GM19372 (cell line): ENCODE results near the gene DEGS1.

ENCODE experiments used
- ATAC-seq: cut with Tn5 transposase; IDR thresholded peaks from one replicate; pipeline ENCODE4 v1.9.1; 2021; ENCODE audit warnings: mild to moderate bottlenecking, low read depth, moderate library complexity; ENCODE audit not compliant: unreplicated experiment

Gene DEGS1

DNA sequence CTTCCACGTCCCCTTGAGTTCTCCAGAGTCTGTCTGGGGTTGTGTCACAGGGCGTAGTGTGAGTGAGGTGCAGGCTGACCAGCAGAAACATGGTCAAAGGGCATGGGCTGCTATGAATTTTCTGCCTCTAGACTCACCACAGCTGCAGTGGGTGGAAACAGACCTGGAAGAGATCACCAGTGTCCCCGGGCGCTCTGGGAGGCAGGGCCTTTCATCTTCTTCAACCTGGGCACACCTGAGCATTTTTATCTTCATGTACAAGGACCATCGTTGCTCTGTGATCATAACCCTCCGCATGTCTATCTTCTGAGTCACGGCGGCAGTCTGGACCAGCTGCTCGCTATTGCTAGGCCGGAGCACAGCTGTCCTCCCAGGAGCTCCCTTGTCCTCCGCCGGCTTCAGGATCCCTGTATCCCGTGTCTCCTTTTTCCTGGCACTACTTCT lies 29.6 kb downstream of the DEGS1 start:
- no peak for ATAC-seq

DNA sequence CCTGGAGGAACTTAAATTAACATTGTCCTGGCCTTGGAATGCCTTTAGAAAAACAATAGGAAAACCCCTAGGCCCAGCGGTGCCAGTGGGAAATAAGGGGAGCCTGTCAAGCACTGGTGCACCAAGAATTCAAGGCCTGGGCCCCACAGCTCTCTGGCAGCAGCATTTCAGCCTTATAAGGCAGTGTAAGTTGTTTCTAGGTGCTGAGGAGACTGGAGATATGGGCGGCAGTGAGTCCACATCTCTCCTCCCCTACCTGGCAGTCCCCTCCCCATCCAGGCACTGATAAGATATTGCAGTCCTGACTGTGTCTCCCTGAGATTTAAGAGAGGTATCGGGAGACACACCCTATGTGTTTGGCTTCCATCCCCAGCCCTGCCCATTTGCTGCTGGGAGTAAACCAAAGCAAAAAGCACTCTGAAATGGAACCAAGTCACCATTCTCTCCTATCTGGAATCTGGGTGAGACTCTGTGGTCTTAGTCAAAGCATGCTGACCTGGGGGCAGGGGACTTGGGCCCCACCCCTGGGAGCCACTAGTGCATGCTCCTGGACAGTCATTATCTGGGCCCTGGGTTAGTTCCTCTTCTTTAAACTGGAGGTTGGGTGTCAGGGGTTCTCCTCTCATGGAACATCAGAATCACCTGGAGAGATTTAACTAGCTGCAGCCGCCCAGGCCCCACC lies 30.5 kb downstream of the DEGS1 start:
- ATAC-seq, result no peak

DNA sequence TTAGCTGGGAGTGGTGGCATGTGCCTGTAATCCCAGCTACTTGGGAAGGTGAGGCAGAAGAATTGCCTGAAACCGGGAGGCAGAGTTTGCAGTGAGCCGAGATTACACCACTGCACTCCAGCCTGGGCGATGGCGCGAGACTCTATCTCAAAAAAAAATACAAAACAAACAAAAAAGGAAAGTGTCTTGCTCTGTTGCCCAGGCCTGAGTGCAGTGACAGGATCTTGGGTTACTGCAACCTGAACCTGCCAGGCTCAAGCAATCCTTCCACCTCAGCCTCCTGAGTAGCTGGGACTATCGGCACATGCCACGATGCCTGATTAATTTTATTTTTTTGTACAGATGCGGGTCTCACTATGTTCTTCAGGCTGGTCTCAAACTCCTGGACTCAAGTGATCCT lies 33.3 kb downstream of the DEGS1 start:
- ATAC-seq, result no peak

DNA sequence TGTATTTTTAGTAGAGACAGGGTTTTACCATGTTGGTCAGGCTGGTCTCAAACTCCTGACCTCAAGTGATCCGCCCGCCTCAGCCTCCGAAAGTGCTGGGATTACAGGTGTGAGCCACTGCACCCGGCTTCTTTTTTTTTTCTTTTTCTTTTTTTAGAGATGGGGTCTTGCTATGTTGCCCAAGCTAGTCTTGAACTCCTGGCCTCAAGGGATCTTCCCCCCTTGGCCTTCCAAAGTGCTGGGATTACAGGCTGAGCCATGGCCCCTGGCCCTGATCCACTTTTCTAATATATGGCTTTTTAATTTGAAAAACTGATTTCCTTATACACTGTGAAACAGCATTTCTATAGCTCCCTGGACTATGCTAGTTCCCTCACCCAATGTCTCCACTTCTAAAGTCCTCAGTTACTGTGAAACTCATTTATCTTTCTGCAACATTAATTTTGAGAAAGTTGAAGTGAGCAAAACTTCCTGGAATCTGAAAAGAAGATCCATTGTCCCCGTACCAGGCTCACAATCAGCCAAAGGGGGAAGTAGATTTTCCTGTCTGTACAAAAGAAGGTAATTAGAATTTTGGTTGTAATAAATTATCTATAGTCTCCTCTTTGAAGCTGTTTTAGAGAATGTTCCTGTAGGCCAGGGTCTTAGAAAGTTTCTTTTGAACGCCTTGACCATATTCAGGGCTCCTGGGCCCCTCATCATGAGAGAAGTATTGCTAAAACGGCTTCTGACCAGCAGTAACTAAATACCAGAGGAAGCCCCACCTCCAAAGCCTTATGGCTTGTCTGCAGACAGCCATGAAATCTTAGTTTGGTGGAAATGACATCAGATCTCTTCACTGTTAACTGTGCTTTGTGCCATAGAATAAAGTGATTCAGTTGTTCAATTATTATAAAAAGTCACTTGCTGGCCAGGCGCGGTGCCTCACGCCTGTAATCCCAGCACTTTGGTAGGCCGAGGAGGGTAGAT lies 34.9 kb downstream of the DEGS1 start:
- no peak for ATAC-seq

DNA sequence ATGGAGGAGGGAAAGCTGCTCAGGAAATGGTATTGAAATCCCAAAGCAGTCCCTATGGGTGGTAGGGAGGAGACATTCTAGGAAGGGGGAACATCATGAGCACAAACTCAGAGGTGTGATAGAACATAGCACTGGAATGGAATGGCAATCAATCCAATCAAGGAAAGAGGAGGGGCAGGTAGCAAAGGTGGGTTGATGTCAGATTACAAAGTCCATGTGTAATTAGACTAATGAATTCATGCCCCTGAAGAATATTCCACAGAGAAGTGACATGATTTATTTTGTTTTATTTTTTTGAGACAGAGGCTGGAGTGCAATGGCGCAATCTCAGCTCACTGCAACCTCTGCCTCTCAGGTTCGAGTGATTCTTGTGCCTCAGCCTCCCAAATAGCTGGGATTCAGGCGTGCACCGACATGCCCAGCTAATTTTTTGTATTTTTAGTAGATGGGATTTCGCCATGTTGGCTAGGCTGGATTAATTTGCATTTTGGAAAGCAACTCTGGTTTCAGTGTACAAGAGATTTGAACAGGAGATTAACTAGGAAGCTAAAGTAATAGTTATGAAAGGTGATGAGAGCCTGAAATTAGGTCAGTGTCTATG lies 36.1 kb downstream of the DEGS1 start:
- ATAC-seq, result no peak

DNA sequence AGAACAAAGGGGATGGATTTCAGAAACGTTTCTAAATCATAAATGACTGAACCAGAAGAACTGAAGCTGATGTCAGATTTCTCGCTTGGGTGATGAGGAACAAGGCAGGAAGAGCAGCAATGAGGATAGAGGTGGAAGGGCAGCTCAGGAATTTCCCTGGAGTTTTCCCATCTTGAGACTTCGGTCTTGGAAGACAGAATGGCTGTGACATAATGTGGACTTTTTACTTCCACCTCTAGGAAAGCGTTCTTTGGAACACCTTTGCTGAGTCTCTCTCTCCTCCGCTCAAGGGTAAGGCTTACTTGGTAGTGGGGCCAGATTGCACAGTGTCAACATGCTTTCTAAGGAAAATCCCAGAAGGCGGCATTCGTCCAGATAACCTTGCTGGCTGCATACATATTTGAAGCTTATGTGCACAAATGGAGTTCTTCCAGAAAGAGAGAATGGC lies 36.6 kb downstream of the DEGS1 start:
- no peak for ATAC-seq

DNA sequence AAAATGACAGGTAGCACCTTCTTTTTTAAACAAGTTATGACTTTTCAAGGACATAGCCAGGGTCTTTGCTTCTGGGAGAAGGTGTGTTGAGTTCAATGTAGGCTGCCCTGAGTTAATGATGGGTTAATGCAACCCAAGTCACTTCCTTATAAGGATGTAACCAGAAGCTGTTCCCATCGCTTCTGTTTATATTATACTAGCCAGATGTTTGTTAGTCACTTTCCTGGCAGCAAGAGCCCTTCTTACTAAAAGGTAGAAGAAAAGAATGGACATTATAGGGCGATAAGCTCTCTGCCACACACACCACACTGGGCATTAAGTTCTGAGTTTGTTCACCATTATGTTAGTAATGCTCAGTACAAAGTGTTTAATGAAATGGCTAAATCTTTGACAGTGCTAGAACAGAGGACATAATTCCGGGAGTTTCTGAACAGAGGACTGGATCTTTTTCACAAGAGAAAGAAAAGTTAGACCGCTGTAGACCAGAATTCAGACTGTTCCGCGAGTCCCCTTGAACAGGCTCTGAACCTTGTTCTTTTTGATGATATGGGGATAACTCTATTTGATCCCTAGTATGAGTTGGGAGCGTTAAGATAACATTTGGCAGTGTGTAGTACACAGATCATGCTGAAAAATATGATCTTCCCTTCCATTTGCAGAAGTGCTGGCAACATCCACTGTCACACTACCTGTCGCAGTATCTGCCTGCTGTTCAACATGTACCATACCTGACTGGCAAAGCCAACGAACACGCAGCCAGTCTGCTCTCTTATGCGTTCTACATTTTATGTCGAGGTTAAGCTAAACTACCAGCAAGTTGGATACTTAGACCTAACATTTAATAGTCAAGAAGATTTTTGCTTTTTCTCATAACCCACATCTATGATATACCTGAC lies 41.0 kb downstream of the DEGS1 start:
- ATAC-seq, result no peak

DNA sequence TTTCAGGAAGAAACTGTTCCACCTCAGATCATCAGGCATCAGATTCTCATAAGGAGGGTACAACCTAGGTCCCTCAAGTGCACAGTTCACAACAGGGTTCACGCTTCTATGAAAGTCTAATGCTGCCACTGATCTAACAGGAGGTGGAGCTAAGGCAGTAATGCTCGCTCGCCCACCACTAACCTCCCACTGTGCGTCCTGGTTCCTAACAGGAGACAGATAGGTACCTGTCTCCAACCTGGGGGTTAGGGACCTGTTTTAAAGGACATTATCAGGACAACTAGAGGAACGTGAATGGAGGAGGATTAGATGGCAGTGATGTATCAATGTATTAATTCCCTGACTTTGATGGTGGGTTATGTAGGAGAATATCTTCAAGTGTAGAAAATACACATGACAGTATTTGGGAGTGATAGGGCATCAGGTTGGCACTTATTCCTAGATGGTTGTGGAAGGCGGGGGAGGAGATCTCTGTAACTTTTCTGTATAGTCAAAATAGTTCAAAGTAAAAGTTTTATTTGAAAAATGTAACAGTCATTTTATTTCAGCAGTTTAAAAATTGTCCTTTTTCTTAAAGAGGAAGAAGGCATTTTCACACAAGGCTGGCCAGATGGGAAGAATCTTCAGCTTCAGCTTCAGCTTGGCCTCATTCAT lies 43.9 kb downstream of the DEGS1 start:
- no peak for ATAC-seq

DNA sequence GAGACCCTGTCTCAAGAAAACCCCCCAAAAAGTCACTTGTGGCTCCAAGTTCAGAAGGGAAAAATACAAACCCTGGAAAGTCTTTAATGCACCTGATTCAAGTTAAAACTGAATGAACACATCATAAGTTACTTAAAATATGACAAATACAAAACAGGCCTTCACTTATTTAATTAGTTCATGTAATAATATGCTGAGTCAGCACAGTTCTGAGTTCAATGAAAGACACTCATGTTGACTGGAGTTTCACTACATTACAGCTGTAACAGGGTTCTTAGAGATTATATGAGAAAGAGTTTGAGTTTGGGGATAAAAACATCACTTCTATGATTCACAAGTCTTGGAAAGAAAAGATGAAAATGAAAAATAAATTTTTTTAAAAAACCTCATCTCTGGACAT lies 51.0 kb downstream of the DEGS1 start:
- ATAC-seq, result no peak

DNA sequence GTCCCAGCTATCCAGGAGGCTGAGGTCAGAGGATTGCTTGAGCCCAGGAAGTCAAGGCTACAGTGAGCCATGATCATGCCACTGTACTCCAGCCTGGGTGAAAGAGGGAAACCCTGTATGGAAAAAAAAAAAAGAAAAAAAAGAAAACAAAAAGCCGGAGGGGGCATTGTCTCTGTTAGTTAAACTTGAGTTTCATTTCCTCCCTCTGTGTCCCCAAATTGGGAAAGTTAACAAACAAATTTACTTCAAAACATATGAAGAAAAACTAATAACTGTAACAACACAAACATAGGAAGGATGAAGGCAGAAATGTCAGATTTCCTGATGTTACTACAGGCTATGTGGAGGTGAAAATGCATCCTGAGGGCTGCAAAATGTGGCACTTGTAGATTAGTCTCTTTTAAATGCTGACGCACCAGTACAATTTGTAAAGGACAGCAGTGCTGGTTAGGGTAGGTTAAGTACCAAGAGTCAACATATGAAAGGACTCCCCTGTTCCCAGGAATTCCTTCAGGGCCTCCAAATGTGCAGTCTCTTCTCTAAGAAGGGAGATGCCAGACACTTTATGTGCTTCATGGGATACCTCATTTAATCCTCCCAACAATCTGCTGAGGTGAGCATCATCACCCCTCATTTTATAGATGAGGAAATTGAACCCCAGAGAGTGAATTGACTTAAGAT lies 52.9 kb downstream of the DEGS1 start:
- no peak for ATAC-seq

DNA sequence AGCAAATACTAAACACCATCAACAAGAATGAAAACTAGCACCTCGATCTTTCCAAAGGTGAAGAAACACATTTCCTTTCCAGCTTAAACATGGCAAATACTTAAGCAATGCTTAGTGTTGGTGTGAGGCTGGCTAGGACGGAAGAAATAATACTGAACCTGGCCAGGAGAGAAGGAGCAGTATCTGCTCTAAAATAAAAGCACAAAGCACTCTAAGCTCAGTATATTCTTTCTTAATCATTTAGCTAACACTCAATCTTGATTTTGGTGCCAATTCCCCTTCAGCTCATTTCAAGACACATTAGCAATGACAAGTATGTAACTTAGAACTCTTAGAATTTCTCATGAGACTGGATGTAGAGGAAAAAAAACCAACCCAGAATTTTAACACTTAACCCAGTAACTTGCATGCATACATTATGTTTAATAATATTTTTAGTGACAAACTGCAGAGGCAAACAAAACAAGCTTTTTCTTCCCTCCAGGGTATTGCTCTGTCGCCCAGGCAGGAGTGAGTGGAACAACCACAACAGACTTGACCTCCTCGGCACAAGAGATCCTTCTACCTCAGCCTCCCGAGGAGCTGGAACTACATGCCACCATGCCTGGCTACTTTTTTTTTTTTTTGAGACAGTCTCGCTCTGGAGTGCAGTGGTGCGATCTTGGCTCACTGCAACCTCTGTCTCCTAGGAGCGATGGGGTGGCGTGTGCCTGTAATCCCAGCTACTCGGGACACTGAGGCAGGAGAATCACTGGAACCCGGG lies 54.3 kb downstream of the DEGS1 start:
- no peak for ATAC-seq

DNA sequence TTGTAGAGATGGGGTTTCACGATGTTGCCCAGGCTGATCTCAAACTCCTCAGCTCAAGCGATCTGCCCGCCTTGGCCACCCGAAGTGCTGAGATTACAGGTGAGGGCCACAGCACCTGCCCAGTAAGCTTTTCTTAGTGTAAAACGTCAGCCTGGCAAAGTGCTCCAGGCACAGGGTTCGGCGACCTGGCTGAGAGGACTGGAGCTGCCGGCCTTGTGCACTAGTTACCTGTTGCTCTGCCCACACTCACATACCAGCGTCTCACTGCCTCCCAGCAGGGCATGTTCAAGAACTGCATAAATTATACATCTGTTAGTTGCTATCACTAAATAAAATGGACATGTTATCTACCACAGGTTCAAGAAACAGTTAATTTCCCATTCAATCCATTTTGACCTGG lies 55.2 kb downstream of the DEGS1 start:
- no peak for ATAC-seq

DNA sequence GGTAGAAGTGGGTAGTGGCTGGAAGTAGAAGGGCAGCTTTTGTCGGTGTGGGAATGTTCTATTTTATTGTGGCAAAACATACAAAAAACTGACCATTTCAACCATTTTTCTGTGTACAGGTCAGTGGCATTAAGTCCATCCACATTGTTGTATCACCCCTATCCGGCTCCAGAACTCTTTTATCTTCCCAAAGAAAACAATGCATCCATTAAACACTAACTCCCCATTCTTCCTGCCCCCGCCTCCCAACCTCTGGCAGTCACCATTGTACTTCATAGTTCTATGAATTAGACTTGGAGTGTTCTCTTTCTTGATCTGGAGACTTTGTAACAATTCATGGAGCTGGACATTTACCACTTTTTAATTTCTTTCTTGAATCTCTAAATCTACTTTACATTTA lies 55.7 kb downstream of the DEGS1 start:
- ATAC-seq, result no peak
